HG03457 (cell line): ENCODE data around the gene CPNE5.

Source experiments
- ATAC-seq: cut with Tn5 transposase; IDR thresholded peaks from one replicate; pipeline ENCODE4 v1.9.1; 2021; ENCODE audit warnings: moderate number of reproducible peaks; ENCODE audit not compliant: unreplicated experiment

The CPNE5 gene

DNA sequence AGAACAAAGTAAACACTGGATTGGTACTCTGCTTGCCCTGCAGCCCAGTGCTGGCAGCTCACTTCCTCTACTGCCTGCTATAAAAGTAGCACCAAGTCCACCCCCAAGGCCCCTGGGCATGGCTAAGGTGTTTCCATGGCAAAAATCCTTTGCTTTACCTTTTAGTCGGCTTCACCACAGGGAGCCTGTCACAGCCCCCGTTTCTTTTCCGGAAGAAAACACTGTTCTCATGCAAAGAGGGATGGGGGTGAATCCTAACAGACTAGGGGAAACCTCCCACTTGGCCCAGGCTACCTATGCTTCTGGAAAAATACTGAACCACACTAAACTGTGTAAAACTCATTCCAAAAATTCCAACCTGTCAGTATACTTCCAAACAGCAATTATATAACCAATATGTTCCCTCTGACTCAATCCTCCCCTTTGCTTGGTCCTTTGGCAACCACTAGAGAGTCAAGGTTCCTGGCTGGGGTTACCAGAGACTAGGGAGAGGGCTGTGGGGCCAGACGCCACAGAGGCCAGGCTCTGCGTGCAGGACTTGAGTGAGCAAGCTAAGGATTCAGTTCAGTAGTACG, 19.2 kb upstream of the CPNE5 start:
- ATAC-seq, result no peak

DNA sequence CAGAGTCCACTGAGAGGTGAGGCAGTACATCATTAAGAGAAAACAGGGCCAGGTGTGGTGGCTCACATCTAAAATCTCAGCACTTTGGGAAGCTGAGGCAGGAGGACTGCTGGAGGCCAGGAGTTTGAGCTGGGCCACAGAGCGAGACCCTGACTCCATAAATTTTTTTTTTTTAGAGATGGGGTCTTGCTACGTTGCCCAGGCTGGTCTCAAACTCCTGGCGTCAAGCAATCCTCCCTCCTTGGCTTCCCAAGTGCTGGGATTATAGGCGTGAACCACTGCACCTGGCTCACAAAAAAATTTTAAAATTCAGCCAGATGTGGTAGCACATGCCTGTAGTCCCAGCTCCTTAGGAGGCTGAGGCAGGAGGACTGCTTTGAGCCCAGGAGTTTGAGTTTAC, 18.1 kb upstream of the CPNE5 start:
- no peak for ATAC-seq

DNA sequence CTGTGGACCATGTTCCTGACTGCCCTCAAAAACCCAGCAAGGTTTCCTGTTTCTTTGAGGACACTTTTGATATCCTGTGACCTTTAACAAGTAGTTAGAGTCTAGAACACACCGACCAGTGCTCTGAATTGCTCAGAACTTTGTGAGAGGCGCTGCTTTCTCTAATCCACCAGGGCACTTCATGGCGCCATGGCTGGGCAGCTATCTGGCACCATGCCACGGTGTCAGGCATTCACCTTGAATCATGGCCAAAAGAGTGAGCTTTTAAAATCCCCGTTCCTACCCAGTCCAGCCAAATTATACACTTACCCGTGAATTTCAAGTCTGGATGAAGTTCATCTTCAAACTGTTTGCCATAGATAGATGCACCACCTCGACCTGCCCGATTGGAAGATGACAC, 17.0 kb upstream of the CPNE5 start:
- no peak for ATAC-seq

DNA sequence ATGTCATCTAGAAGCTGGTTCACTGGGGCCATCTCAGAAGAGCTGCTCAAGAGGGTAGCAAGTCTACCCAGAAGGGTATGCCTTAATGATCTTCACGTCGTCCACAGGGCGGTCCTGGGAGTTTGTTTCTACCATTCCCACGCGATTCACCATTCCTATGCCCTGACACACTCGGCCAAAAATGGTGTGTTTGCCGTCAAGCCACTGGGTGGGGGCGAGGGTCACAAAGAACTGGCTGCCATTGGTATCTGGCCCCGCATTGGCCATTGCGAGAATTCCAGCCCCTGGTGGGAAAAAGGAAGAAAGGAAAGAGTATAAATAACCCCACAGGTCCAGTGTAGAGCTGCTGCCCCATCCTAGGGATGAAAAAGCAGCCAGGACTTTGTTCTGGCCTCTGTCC, 16.5 kb upstream of the CPNE5 start:
- no peak for ATAC-seq

DNA sequence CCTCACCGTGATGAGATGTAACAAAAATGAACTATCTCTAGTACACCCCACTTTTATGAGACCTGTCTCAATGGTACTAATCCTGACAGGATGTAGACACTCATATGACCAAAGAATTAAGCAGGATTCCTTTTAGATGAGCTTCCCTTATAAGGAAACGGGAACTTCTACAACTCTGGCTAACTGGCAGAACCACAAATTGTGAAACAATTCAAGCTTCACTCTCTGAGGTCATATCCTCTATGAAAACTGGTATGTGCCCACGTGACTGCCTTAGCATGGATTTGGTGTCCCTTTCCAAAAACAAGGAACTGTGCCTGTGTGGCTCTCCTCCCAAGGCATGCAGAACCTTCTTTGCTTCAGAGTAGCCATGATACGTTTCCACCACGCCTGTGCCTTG, 14.1 kb upstream of the CPNE5 start:
- ATAC-seq, result no peak

DNA sequence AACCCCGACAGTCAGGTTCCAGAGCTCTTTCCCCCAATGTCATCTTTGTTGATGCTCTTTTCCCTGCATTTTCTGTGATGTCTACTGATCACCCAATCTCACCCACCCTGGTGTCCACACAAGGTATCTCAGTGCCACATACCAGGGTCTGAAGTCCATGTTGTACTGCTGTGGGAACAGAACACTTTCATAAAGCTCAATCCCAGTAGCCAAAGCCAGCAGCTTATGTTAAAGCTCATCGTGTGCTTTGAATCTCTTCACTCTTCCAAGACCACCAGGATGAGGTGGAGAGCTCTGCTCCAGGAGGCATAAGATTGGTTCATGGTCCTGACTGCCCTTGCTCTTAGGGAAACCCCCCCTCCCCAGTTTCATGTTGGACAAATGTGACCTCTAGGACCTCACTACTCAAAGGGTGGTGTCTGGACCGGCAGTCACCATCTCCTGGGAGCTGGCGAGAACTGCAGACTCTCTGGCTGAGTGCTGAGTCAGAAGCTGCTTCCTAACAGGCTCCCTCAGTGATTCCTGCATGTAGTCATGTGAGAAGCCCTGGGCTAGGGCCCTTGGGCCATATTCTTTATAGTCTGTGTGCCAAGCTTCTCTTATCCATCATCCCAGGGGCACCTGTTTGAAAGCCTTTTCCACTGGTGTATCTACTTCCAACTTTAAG, 13.4 kb upstream of the CPNE5 start:
- ATAC-seq, result no peak

DNA sequence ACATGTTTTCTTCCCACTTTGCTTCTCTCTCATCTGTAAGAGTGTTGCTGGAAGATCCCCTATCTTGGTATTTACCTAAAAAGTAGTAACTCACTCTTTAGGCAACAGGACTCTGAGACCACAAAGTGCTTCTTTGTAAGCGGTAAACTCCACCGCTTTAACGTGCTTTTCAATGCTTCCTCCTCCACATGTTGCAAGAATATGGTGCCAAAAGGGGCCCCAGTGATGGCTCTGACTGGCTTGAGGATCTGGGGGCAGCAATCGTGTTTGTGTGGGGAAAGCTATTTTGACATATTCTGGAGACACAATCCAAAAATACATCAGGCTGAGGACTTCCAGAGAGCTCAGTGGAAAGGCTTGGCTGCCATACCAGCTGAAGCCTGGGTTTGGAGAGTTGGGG, 12.4 kb upstream of the CPNE5 start:
- no peak for ATAC-seq

DNA sequence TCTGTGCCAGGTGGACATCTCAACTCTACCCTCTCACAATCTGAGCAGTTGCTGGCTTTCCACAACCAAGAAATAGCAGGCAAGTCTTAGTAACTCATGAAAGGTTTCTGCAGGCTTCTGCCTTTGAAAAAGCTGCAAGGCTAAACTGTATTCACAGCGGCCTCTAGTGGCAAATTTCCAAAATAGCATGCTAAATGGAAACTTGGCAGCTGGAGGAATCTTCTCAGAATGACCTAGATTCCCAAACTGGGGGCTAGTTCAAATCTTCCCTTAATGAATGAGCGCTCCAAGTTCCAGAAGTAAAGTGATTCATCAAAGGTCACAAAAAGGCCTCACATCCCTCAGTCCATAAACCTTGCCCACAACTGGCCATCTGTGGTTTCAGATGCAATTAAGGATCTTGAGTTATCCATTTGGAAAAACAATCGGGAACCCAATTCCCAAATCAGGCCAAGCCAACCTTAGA, 11.9 kb upstream of the CPNE5 start:
- ATAC-seq, result no peak

DNA sequence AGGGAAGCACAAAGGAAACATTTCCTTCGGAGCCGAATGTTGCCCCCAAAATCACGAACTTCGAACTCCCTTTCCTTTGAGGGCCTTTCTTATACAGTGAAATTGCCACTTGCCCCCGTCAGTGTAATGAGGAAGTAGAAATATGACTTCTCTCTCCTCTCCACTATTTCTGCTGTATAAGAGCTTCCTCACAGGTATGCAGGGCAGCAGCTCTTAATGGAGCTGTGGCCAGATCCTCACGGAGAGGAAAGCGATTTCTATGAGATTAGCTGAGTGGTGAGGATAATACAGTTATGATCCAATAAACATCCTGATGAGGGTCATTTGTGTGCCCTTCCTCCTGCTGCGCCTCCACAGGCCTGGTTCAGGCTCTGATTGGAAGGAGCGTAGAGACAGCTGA, 10.8 kb upstream of the CPNE5 start:
- ATAC-seq, result no peak

DNA sequence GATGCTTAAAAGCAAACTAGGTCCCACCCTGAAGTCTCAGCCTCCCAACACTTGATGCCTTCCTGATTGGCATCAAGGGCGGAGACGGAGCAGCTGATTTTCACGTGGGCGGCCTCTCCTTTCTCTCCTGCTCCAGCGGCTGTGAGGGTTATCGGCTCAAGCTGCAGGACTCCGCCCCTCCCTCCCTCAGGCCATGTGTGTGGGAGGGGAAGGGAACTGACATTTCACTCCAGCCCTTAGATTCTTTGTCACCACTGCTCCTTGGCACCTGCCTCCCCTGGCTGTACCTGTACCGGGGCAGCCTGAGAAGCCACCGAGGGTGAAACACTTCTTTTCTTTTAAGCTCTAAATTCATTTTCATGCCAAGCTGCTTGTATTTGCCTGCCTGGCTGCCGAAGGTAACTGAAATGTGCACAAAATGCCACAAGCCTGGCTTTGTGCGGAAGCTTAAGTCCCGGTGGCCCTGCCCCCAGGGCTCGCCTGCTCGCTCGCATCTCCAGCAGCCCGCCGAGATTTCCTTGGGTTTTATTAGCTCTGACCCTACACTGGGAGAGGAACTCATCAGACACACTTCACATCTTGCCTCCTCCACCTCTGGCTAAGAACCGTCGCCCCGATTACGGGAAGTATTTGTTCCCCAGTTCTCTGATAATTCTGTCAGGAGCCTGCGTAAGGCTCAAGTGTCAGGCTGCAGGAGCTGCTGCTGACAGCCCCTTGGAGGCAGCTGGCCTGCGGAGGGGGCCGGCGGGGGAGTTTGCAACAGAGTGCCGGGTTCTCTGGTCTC, 9.6 kb upstream of the CPNE5 start:
- ATAC-seq, result no peak

DNA sequence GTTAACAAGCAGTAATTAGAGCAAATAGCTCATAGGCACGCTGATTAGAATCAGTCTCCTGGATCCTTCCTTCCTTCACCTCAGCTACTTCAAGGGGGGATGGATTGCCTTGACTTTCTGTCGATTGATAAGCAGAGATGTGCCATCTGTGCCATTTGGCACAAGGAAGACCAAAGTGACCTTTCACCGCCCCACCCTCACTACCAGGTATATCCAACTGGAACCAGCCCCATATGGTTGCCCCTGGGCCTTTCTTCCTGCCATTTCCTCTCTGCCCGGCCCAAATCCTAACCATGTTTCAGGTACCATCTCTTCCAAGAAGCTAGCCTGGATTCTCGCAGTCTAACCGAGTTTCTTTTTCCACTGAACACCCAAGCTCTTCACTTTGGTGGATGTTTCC, 8.7 kb upstream of the CPNE5 start:
- no peak for ATAC-seq

DNA sequence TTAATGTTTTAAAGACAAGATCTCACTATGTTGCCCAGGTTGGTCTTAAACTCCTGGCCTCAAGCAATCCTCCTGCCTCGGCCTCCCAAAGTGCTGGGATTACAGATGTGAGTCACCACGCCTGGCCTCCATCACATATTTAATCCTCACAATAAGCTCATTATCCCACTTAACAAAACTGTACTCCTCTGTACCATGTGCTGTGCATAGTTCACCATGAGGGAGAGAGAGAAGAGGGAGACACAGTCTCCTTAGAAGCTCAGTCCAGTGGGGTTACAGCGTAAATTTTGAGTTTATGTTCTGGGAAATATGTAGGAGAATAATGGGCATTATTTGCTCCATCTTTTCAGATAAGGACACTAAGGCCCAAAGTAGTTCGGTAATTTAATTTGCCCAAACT, 7.9 kb upstream of the CPNE5 start:
- no peak for ATAC-seq

DNA sequence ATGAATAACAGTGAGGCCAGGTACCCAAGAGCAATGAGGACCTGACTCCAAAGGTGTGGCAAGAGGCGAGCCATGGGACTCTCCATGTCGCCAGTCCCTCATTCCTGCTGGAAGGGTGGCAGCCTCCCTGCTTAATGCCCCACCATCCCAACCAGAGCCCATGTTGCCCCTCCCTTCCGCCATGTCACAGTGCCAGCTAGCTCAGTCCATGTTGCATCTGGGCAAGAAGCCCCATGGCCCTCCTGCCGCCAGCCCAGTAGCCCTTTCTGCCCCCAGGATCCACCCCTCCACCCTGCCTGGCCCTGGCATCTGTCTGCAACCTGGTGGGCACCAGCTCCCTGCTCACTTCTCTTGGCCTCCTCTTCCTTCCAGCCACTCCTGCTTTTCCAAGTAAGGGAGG, 6.0 kb upstream of the CPNE5 start:
- no peak for ATAC-seq

DNA sequence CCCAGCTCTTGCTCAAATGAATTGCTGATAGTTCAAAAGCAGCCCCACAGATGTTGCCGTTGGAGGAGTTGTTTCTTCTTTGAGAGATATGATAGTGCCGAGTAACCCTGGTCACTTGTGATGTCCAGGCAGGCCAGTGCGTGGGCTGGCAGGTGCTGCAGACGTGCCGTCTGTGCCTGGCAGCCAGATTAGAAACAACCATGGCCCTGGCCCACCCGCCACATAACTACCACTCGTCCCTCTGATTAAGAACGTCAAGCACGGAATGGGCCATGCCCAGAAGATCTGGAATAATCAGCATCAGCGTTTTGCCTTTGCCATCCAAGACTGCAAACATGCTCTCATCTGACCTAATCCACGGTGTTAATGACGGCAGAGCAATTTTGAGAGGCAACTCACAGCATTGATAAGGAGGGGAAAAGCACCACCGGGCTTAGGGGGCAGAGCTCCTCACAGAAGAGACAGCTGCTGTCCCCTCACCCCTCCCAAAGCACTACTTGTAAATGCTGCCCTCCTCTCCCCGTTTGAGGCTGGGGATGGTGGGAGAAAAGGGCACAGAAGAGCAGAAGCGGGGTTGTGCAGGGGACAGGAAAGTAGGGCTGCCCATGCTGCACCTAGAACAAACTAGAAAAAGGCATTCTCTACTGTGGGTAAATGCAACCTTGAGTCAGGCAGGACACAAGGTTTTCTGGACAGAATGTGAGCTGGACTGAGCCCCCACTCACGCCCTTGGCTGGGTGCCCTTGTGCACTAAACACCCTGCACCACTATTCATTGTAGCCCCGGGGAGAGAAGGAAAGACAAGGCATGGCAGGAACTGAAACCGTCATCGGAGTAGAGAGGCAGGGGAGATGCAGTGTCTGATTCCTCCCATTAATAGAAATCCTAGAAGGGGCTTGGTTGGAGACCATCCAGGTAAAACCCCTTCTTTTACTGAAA, 5.3 kb upstream of the CPNE5 start:
- no peak for ATAC-seq

DNA sequence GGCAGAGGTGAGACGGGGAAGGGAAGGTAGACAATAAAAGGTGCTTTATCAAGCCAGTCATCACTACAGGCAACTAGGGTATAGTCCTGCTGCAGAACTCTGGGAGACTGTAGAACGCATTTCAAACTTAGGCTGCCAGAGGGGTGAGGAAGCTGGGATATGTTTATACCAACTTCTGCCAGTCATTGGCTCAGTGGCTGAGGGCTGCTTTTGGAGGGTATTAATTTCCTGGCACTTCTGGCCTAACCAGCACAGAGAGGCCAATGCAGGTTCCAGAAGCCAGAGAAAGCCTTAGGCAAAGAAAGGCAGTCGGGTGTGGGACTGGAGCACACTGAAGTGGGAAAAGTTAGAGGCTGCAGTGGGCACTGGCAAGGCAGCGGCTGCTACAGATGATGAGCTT, 3.9 kb upstream of the CPNE5 start:
- ATAC-seq, result no peak

DNA sequence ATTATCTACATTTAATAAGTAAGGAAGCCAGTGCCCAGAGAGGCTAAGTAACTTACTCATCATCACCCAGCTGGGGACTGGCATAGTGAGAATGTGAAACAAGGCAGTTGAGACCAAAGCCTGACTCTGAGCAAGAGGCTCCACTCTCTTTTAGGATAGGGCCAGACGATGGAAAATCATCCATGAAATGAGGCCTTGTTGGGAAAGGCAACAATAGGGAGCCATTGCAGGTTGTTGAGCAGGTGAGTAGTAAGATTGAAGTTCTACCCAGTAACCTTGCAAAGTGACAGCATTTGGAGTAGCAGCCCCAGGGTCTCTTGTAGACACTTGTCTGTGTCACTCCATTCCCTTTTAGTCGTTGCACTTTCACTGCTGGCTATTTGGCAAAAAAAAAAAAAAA, 2.5 kb upstream of the CPNE5 start:
- ATAC-seq, result no peak

DNA sequence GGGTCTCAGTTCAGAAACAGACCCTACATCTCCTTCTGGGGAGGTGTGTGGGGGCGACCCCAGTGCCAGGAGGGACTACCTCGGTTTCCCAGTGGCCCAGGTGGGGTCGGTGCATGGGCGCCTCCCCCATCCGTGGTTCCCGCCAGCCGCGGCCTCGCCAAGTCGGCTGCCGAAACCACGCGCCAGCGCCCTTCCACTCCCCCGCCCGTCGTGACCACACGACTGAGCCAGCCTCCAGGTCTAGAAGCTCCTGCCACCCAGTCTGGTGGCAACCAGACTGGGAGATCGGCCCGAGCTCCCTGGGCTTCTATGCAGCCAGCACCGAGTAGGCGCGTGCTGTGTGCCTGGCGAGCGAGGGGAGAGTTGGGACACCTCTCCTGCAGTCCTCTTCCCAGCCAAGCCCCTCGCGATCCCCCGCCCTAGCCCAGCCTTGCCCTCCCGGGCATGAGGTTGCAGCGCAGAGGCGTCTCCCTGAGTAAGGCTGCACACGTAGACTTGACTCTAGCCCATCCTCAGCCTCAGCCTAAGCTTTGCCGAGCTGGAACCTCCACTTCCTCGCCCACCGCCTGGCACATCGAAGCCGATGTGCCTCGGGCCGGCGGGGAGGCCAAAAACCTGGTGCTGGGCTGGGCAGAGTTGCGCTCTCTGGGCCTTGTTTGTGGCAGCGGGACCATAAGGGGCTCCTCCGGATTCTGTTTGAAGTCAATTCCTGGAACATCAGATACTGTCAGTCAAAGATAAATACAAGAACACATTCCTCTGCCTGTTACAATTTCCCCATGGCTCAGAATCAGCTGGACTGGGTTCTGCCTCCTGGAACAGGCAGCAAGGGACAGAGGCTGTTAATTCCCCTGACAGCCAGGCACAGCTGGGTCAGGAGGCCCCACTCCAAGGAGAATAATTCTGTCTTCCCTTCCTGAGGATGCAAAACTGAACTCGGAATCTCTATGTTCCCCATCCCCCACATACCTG, 1.5 kb upstream of the CPNE5 start:
- no peak for ATAC-seq

DNA sequence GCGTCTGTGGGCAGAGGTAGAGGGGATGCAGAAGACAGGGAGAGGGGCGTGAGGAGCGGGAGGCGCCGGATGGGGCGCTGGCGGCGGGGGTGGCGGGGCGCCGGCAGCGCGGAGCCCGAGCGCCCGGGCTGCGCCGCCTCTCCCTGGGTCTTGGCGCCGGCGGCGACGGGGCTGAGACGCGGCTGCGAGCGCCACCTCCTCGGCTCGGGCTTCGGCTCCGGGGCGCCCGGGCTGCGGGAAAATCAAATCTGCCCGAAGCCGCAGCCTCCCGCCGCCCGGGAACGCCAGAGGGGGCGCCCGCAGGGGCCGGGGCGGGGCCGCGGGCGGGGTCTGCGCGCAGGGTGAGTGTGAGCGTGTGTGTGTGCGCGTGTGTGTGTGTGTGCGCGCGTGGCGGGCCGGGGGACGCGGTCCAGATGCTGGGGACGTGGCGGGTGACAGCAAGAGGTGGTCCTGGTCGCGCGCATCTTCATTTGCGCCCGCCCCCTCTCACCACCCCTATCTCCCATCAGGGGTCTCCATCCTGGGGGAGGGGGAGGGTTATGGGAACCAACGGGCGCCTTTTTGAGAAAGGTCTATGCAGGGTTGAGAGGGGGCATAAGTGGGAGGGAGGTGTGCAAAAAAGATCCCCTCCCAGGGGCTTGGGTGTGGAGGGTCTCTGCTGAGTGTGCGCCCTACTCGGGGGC, 646 bp upstream of the CPNE5 start:
- no peak for ATAC-seq

DNA sequence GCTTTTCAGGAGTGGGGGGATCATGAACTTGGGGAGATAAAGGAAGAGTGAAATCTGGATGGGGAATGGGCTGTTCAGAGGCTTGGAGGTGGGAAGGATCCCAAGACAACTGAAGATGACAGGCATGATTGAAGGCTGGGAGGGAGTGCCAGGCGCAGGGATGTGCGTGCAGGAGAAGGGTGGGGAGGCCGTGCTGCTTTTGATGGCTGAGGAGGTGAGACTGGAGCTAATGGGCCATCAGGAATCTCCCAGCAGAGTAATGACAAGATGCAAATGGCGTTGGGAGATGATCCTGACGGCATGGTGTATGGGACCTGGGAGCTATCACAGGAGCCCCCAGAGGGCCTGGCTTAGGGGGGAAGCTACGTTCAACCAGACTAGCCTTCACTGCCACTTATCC, 1.6 kb downstream of the CPNE5 start:
- ATAC-seq, result no peak

DNA sequence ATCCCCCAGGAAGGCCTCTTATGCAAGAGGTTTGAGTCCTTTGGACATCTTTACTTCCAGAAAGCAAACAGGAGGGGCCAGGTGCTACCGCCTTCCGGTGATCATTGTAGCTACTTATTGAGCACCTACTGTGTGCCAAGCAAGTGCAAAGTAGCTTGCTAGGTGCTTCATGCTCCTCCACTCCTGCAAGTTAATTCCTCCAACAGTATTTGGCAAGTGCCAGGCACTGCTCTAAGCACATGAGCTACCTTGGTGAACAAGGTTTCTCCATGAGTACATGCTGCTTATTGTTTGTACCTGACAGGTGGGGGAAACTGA, 2.3 kb downstream of the CPNE5 start:
- no peak for ATAC-seq
